Transverse colon (tissue), 4 donors: Measurements from ENCODE around the gene FBXO46. TPM values are rescaled to one million over a fixed set of nuclear protein-coding genes. Genes with fewer than 3 reads are reported as not detected.
A peak's percentile ranks its signal among the peaks of the same experiment; 100 is the strongest.

Source experiments
- DNase-seq: peaks from one replicate; pipeline ENCODE4 v3.0.0-alpha.2; 2019
- H3K27ac ChIP-seq, 4 donors: fragments of 200-600 bp; sonication (generic); 2 replicates each; pipeline ENCODE4 v1.5.1; 2016 to 2018; ENCODE audit warnings: inconsistent platforms in 4 of 4
- H3K27me3 ChIP-seq: fragments of 200-600 bp; sonication (generic); 2 replicates; pipeline ENCODE4 v1.5.1; 2017; ENCODE audit warnings: inconsistent platforms
- H3K36me3 ChIP-seq, 4 donors: fragments of 200-600 bp; sonication (generic); 2 replicates each; pipeline ENCODE4 v1.5.1; 2017 to 2019; ENCODE audit warnings: inconsistent platforms in 4 of 4
- H3K4me1 ChIP-seq, 4 donors: fragments of 200-600 bp; sonication (generic); 2 replicates each; pipeline ENCODE4 v1.5.1; 2017 to 2020; ENCODE audit warnings: inconsistent platforms in 4 of 4
- H3K4me3 ChIP-seq, 4 donors: fragments of 200-600 bp; sonication (generic); 1 replicate in 1 of 4; 2 replicates in 3 of 4; pipeline versions ENCODE4 v1.5.1 to v1.6.1; 2017 to 2019; ENCODE audit warnings: inconsistent platforms in 4 of 4
- H3K9me3 ChIP-seq, 2 donors: fragments of 200-600 bp; sonication (generic); 2 replicates each; pipeline ENCODE4 v1.5.1; 2017 to 2019; ENCODE audit warnings: inconsistent platforms in 2 of 2
- EP300 ChIP-seq: sonication (generic); formaldehyde crosslinking; IDR thresholded peaks from one replicate; pipeline ENCODE4 v1.6.1; 2017; ENCODE audit warnings: antibody characterized with exemption, low read depth
- POLR2A ChIP-seq: fragments of 450-650 bp; IDR thresholded peaks from one replicate; pipeline ENCODE4 v1.6.1; 2016; ENCODE audit warnings: antibody characterized with exemption, mild to moderate bottlenecking, moderate library complexity
- POLR2AphosphoS5 ChIP-seq, 3 donors: sonication (generic); formaldehyde crosslinking; IDR thresholded peaks; one replicate each; pipeline ENCODE4 v1.6.1; 2016; ENCODE audit warnings: antibody characterized with exemption in 3 of 3
- WGBS, 2 donors: methylation state at CpG; one replicate each; pipeline ENCODE4 v1.1.5; 2018; ENCODE audit warnings: low coverage in 1 of 2; 5-methylcytosine and 5-hydroxymethylcytosine counted together
- in situ Hi-C, 4 donors: fragments of 200-750 bp; cut with MboI; loops; one replicate each; pipeline versions ENCODE4 v1.15.0 to v1.15.1; 2017; ENCODE audit warnings: low sequenced_read_pairs in 3 of 4, low pct_ligation_motif_present in 1 of 4, low pct_unique_long_range_greater_than_20kb in 1 of 4
- intact Hi-C: fragments of 100-400 bp; cut with DNase I; formaldehyde crosslinking; loops from one replicate; pipeline ENCODE4 v1.15.1; 2023; ENCODE audit warnings: low total_unique reads
- total RNA-seq, 4 donors: library from RNA; depleted of rRNA; stranded (reverse); fragments of >200 nt; gene quantifications; one replicate each; pipeline ENCODE4 v1.1.0, GENCODE V29; 2016
- TF ChIP-seq, protein P1 (sequence below), 5 experiments: fragments of 200-600 bp in 3 of 5; fragments of 450-650 bp in 2 of 5; sonication (generic) in 3 of 5; IDR thresholded peaks; 1 replicate in 2 of 5; 2 replicates in 3 of 5; pipeline ENCODE4 v1.5.1; 2016 to 2017; ENCODE audit warnings: antibody characterized with exemption in 5 of 5, inconsistent platforms in 3 of 5, mild to moderate bottlenecking in 2 of 5, moderate library complexity in 1 of 5

Gene FBXO46
- total RNA-seq, 4 donors from 2014 or later, result 14.1 to 40.8 (median 19.6) TPM

DNA sequence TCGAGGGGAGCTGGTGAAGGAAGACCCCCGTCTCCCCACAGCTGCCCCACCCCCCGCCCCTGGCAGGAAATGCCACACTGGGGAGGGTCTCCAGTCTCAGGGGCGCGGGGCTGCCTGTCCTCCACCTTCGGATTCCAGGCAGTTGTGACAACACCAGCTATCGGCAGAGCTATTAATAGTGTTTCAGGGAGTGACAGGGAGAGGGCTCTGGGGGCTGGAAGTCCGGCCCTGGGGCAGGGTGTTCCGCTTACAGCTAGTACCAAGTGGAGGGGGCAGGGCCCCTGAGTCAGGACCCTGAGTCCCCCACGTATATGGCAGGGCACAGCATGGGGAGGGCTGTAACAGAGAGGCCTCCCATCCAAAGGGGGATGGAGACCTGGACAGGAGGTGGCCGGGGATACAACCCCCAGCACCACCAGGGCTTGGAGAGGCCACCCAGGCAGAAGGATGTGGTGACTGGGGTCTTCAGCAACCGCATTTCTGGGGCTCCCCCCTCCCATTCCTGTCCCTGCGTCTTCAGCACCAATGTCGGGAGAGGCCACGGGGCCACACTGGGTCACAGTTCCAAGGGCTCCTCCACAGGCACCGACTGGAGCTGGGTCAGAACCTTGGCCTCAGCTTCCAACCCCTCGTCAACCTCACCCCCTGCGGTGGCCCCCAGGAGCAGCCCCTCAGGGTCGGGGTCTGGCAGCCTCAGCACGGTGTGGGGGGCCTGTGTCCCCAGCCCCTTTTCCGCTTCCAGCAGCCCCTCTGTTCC is 34.4 kb upstream of the FBXO46 start:
- intact Hi-C loops (loop anchor here (10.0 kb wide), 1 partner anchor 50 kb away; no protein-coding TSS in a partner anchor), in situ Hi-C loops (no loop called here)
- peaks cover 18 to 42% (median 30%) of the 10 kb centered on the region in 4 donors for H3K4me1 ChIP-seq

DNA sequence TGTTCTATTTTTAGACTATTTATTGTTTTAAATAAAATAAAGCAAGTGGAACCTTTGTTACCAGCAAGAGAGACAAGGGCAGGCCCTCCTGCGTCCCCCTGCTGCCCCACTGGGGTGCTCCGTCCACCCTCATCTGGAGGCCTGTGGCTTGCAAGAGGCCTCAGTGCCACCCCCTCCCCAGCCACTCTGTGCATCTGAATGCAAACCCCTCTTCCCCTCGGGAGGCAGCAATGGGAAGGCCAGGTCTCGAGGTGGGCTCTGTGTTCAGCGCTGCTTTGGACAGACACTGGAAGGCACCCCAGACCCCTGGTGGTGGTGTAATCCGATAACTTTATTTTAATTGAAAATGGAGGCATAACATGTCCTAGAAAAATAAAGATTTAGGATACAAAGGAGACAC is 33.8 kb upstream of the FBXO46 start:
- peak overlapping the region; percentile 86 to 98 (median 94) for H3K27ac ChIP-seq
- intact Hi-C loops (loop anchor here (10.0 kb wide), 1 partner anchor 50 kb away; no protein-coding TSS in a partner anchor), in situ Hi-C loops (no loop called here)
- no peaks in the 10 kb centered on the region for H3K36me3 ChIP-seq
- WGBS, 2 donors, result 66% methylated on average over 5 of the region's 6 CpGs; no CpG with 5 or more reads in 1 of the 2 donors
- H3K4me3 ChIP-seq, result no peak overlapping the region
- peaks cover 15 to 42% (median 28%) of the 10 kb centered on the region in 4 donors for H3K4me1 ChIP-seq
- TF ChIP-seq, protein P1, sequence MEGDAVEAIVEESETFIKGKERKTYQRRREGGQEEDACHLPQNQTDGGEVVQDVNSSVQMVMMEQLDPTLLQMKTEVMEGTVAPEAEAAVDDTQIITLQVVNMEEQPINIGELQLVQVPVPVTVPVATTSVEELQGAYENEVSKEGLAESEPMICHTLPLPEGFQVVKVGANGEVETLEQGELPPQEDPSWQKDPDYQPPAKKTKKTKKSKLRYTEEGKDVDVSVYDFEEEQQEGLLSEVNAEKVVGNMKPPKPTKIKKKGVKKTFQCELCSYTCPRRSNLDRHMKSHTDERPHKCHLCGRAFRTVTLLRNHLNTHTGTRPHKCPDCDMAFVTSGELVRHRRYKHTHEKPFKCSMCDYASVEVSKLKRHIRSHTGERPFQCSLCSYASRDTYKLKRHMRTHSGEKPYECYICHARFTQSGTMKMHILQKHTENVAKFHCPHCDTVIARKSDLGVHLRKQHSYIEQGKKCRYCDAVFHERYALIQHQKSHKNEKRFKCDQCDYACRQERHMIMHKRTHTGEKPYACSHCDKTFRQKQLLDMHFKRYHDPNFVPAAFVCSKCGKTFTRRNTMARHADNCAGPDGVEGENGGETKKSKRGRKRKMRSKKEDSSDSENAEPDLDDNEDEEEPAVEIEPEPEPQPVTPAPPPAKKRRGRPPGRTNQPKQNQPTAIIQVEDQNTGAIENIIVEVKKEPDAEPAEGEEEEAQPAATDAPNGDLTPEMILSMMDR (IDR thresholded peaks at IDR 0.05), result no peak
- TF ChIP-seq POLR2A (no peak), EP300 (no peak), POLR2AphosphoS5 (IDR thresholded peaks at IDR 0.05) (no peak)
- no peak for DNase-seq
- no peaks in the 10 kb centered on the region for H3K27me3 ChIP-seq
- no peaks in the 10 kb centered on the region for H3K9me3 ChIP-seq

More for the DNA sequence above, 34.4 kb upstream of the FBXO46 start:
- H3K27ac ChIP-seq, result peak overlapping the region; percentile 86 to 98 (median 94)
- 64 to 80% methylated on average over 1 to 21 of the region's 21 CpGs for WGBS, 2 donors
- H3K36me3 ChIP-seq, result no peaks in the 10 kb centered on the region
- no peaks in the 10 kb centered on the region for H3K27me3 ChIP-seq
- H3K9me3 ChIP-seq, result no peaks in the 10 kb centered on the region
- no peak for DNase-seq
- no peak overlapping the region for H3K4me3 ChIP-seq
- TF ChIP-seq POLR2A (no peak), EP300 (no peak), POLR2AphosphoS5 (IDR thresholded peaks at IDR 0.05) (no peak)
- TF ChIP-seq, protein P1 (IDR thresholded peaks at IDR 0.05), result no peak

DNA sequence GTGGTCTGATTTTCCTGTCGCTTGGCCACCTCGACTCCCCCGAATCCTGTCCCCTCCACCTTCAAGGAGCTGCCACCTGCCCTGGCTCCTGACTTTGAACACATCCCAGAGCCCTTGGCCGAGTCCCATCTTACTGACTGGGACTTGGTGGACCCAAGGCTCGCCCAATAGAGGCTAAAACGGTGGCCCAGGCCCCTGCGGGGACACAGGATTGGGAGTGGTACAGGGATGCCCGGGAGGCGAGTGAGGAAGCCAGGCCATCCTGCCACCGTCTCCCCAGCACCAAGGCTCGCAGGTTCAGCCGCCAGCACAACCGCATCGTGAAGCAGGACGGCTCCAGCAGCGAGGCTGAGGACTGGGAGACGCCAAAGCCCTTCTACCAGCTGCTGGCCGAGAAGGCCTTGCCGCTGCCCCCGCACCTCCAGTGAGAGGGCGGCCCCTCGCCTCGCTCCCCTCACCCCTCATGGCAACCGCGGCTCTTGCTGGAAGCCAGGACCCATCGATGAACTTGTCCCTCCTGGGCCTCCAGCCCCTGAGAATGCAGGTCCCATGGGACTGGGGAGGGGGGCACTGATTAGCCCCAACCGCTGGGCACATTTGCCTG is 33.1 kb upstream of the FBXO46 start:
- H3K9me3 ChIP-seq, result no peaks in the 10 kb centered on the region
- DNase-seq, result no peak
- WGBS, 2 donors, result 62% methylated on average over 24 of the region's 27 CpGs; no CpG with 5 or more reads in 1 of the 2 donors
- no peak overlapping the region for H3K4me3 ChIP-seq
- in situ Hi-C loops (no loop called here), intact Hi-C loops (loop anchor here (10.0 kb wide), 1 partner anchor 49 kb away; no protein-coding TSS in a partner anchor)
- peaks cover 15 to 42% (median 28%) of the 10 kb centered on the region in 4 donors for H3K4me1 ChIP-seq
- TF ChIP-seq, protein P1 (IDR thresholded peaks at IDR 0.05), result no peak
- TF ChIP-seq POLR2AphosphoS5 (IDR thresholded peaks at IDR 0.05) (no peak), POLR2A (no peak), EP300 (no peak)
- peak overlapping the region in 3 of 4 donors; percentile 92 to 98 (median 96) for H3K27ac ChIP-seq
- H3K27me3 ChIP-seq, result no peaks in the 10 kb centered on the region
- no peaks in the 10 kb centered on the region for H3K36me3 ChIP-seq
